Skin epidermis (tissue), 12 donors: ENCODE results near the gene RXRB.

Experiments
- H3K27ac ChIP-seq, 21 experiments: fragments of 200-600 bp; sonication (generic) in 11 of 21; one replicate each; pipeline ENCODE4 v1.5.0; 2020; ENCODE audit warnings: mild to moderate bottlenecking in 3 of 21, inconsistent platforms in 2 of 21, moderate library complexity in 2 of 21
- H3K4me3 ChIP-seq, 7 experiments: fragments of 200-600 bp; sonication (generic) in 2 of 7; one replicate each; pipeline ENCODE4 v1.5.0; 2020; ENCODE audit warnings: inconsistent platforms in 2 of 7, mild to moderate bottlenecking in 2 of 7, moderate library complexity in 1 of 7

RXRB gene

GRCh38 chr6:33201147-33201545 lies 681 bp upstream of the RXRB start:
- H3K27ac ChIP-seq: peak overlapping the region; percentile 31 to 99 (median 97)
- H3K4me3 ChIP-seq: peak overlapping the region; percentile 62 to 95 (median 84)

DNA sequence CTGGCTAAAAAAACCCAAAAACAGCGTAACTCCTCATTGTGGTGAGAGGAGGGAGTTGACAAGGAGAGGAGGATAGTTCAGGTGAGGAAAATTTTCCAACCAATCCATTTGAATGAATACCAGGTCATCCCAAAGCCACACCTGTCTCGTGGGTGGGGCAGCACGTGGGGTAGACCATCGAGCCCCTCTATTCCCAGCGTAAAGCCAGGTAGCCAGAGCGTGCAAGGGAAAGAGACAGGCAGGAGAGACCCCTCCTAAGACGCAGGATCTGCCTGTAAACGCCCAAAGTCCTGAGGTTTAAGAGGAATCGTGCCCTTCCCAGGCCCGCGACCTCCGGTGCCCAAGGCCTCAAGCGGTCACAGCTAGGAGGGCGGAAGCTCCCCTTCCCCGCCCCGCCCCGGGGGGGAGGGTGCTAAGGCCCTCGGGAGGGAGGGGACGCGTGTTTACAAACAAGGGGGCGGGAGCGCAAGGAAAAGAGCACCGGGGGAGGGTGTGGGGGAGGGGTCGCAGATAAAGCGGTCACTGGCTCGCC lies 712 bp downstream of the RXRB start:
- peak overlapping the region; percentile 89 to 99 (median 97) for H3K27ac ChIP-seq
- peak overlapping the region; percentile 62 to 95 (median 84) for H3K4me3 ChIP-seq

DNA sequence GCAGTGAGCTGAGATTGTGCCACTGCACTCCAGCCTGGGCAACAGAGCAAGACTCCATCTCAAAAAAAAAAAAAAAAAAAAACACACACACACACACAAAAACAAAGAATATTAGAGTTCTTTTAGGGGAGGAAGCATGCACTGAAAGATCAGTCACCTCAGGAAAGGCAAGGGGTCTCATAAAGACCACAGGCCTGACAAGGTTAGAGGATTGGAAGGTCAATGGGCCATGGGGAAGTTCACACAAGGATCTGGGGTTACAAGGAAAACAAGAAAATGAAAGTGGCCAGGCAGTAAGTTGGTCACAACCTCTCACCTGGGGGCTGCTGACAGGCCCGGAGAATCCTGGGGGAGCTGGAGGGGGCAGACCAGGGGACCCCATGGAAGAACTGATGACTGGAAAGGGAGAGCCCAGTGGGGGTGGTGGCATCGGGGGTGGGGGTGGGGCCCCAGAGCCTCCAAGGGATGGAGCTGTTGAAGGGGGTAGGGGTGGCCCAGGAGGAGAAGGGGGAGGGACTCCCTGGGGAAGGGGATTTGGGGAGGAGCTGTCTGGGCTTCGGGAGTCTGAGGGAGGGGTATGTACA lies 1.5 kb downstream of the RXRB start:
- peak overlapping the region in 13 of 21 experiments; percentile 95 to 99 (median 97) for H3K27ac ChIP-seq
- H3K4me3 ChIP-seq: peak overlapping the region in 6 of 7 experiments; percentile 62 to 95 (median 80)

- H3K4me3 ChIP-seq: no peak overlapping the region
- H3K27ac ChIP-seq: peak overlapping the region in 3 of 21 experiments; percentile 12 to 39 (median 37)
These were observed 2.2 kb downstream of the RXRB start for GRCh38 chr6:33198159-33198852.

DNA sequence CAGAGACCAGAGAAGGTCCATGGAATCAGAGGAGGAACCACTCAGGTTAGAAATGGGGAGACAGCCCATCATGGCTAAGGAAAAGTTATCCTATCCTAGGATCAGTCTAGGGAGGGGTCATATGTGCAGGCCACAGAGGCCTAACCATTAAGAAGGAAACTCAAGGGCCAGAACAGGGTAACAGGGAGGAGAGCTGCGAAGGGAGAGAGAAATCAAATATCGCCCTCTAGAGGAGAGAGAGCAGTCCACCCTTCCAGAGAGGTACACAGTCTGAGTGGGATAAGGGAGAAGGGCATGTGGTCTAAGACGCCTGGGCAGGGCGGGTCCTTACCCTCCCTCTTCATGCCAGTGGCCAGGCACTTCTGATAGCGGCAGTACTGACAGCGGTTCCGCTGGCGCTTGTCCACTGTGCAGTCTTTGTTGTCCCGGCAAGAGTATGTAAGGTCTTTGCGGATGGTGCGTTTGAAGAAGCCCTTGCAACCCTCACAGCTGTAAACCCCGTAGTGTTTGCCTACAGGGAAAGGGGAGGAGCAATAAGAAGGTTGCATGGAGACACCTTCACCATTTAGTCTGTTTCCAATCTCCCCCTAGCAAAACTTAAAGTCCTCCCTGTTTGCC lies 2.9 kb downstream of the RXRB start:
- Histone ChIP-seq H3K27ac (peak overlapping the region in 3 of 21 experiments; percentile 12 to 39 (median 37)), H3K4me3 (no peak overlapping the region)

DNA sequence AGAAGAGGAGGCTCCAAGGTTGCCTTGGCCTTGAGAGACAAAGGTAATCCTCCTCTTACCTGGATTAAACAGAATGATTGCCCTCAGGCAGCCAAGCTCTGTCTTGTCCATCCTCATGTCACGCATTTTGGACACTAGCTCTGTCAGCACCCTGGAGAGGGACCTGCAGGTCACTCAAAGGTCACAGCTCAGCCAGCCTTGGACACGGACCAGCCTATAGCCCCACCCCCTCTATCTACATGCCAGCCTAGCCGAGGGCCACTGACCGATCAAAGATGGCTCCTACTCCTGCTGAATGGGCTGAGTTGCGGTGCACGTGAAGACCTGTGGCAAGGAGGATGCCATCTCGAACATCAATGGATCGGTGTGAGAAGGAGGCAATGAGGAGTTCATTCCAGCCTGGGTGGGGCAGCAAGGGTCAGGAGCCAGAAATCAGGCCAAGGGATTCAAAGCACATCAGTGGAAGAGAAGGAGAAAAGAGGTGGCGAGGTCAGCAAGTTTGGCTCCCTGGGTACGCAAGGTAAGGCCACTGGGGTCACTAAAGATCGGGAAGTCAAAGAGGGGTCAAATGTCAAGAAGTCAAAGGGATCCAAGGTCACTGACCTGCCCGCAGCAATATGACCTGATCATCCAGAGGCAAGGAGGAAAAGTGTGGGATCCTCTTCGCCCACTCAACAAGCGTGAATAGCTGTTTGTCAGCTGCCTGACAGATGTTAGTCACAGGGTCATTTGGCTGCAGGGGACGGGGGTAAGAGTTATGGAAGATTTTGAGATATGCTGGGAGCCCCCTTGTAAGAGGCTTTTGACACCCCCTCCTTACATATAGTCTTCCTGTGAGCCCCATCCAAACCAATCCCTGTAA lies 4.9 kb downstream of the RXRB start:
- Histone ChIP-seq H3K27ac (no peak overlapping the region), H3K4me3 (no peak overlapping the region)

GRCh38 chr6:33194431-33194979 lies 6.0 kb downstream of the RXRB start:
- no peak overlapping the region for H3K27ac ChIP-seq
- no peak overlapping the region for H3K4me3 ChIP-seq

- Histone ChIP-seq H3K4me3 (no peak overlapping the region), H3K27ac (peak overlapping the region in 4 of 21 experiments; percentile 19 to 76 (median 54))
These were observed 6.8 kb downstream of the RXRB start for GRCh38 chr6:33193619-33194018.

DNA sequence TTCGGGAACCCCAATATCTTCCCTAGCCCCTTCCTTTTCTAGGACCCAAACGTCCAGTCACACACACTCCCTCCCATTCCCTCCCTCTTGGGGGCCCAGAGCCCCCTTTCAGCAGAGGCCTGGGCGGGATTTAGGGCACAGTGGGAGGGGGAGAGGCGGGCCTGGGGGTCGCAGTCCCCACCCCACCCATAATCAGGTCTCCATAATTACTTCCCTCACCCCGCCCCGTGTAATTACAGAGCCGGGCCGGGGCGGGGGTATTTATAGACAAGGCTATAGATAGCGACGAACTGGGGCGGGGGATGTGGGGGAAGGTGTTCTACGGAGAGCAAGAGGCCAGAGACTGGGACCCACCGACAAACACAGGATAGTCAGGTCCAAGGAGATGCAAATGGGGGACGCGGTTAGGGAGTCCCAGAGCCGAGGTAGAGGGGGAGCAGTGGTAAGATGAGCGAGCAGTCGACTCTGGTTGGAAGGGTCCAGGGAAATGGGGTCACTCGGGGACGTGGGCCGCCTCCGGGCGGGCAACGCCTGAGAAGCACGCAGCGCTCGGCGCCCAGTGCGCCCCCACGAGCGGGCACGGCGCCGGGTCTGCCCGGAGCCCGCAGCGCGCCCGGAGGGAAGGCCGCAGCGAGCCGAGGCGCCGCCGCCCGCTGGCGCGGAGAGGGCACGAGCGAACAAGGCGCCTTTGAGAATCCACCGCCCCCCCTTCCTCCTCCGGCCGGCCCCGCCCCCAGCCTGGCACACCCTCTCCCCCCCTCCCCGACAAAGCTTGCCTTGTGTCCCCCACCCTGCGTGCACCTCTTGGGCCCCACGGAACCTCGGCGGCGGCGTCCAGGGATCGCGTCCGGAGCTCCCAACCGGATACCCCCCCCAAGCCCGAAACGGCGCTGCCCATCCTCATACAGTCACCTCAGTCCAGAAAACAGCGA lies 7.5 kb downstream of the RXRB start:
- Histone ChIP-seq H3K4me3 (peak overlapping the region in 5 of 7 experiments; percentile 4 to 33 (median 19)), H3K27ac (peak overlapping the region in 4 of 21 experiments; percentile 42 to 76 (median 58))

- Histone ChIP-seq H3K4me3 (peak within 1 kb of the TSS in 5 of 7 experiments; percentile 4 to 33 (median 19)), H3K27ac (peak within 1 kb of the TSS in 4 of 21 experiments; percentile 42 to 76 (median 58))
These were observed 8.3 kb downstream of the RXRB start, which contains the start of gene COL11A2 for GRCh38 chr6:33192105-33192646. TSS of gene COL11A2 (minus strand) at chr6:33192467. CDS start at chr6:33192240, 227 bp downstream.

DNA sequence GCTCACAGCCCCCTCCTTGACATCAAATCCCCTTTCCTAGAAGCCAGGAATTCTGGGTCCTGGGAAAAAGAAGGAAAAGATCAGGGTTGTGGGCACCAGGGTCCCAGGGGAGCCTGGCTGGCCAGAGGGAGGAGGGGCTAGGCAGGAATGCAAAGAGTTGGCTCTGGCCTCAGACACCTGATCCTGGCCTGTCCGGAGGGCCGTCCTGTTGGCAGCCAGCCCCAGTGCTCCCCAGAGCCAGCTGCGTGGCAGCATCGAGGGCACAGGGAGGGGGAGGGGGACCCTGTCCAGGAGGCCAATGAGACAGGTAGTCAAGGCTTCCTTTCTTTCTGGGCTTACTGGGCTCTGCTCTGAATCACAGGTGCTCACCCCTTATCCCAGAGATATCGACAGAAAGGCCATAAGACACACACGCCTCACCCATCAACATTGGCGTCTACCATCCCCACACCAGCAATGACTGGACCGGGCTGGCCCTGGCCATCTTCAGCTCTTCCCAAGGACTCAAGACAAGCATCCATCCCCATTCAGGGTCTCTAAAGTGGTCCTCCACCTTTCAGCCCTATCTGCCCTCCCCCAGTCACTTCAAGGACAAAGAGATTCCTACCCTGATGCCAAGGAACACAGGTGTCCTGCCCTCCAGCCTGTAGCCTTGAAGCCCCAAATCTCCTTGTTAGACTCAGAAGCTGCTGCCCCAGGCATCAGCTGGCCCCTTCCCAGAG lies 8.9 kb downstream of the RXRB start:
- Histone ChIP-seq H3K27ac (no peak overlapping the region), H3K4me3 (no peak overlapping the region)

- Histone ChIP-seq H3K4me3 (no peak overlapping the region), H3K27ac (no peak overlapping the region)
These were observed 9.9 kb downstream of the RXRB start for GRCh38 chr6:33190504-33191107.

- no peak overlapping the region for H3K27ac ChIP-seq
- H3K4me3 ChIP-seq: no peak overlapping the region
These were observed 10.6 kb downstream of the RXRB start for GRCh38 chr6:33189625-33190448.

- Histone ChIP-seq H3K27ac (no peak overlapping the region), H3K4me3 (no peak overlapping the region)
These were observed 11.3 kb downstream of the RXRB start for GRCh38 chr6:33189164-33189563.

GRCh38 chr6:33187809-33188208 lies 12.7 kb downstream of the RXRB start:
- Histone ChIP-seq H3K4me3 (no peak overlapping the region), H3K27ac (no peak overlapping the region)

GRCh38 chr6:33185654-33186187 lies 14.7 kb downstream of the RXRB start:
- no peak overlapping the region for H3K4me3 ChIP-seq
- no peak overlapping the region for H3K27ac ChIP-seq
